Esophagus squamous epithelium (tissue), 4 donors: ENCODE results near the gene SLC25A11.

Experiments used
- CTCF ChIP-seq, 6 experiments: fragments of 450-650 bp in 4 of 6; fragments of 200-600 bp in 2 of 6; sonication (generic) in 2 of 6; IDR thresholded peaks; one replicate each; pipeline ENCODE4 v1.5.1; 2016 to 2019; ENCODE audit warnings: antibody characterized with exemption in 6 of 6, mild to moderate bottlenecking in 4 of 6, moderate library complexity in 4 of 6
- POLR2A ChIP-seq, 4 donors: fragments of 450-650 bp; IDR thresholded peaks; one replicate each; pipeline ENCODE4 v1.6.1; 2017; ENCODE audit warnings: antibody characterized with exemption in 4 of 4, mild to moderate bottlenecking in 4 of 4, moderate library complexity in 3 of 4

- peak in 2 of 6 experiments; percentile 3 to 10 for TF ChIP-seq CTCF (IDR thresholded peaks at IDR 0.05)
- peak in 2 of 4 donors; percentile 63 to 65 for TF ChIP-seq POLR2A (IDR thresholded peaks at IDR 0.05)
Observed at GRCh38 chr17:4948931-4949320, 9.1 kb upstream of the SLC25A11 start.
